ENCODE results near the gene MYEOV.

DNA sequence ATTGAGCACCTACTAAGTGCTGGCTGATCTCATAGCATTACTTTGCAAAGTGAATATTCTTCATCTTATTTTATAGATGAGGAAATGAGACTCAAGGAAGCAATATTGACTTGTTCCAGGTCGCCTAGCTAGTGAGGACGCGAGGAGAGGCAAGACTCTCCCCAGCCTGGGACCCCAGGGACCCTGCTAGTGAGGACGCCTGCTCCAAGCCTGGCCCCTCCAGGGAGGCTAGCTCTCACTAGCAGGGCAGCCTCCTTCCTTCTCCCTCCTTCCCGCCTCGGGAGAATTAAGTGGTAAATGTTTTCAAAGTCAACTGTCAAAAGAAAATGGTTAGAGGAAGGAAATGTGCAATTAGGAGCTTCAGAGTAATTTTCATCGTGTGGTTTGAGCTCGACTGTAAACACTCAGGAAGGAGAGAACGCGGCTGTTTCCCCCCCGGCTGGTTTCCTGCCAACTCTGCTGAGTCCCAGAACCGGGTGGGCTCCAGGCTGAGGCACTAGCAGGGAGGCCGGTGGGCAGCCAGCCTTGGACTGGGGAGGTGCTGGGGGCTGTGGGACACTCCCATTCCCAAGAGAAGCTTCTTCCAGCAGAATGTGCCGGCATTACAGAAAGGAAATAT is 17.9 kb downstream of the MYEOV start:
- no peak for TF ChIP-seq CTCF (IDR thresholded peaks at IDR 0.05)
- no peak for TF ChIP-seq POLR2A (IDR thresholded peaks at IDR 0.05)

Data from transverse colon (tissue), 3 donors.